B cell (primary cell): ENCODE results near the gene DSCAML1. TPM values are rescaled to one million over a fixed set of nuclear protein-coding genes. Genes with fewer than 3 reads are reported as not detected.

Experiments used
- ATAC-seq: fragments of 200-7000 bp; cut with Tn5 transposase; one replicate; pipeline ENCODE4 v1.10.0; 2021; ENCODE audit warnings: low read depth, mild to moderate bottlenecking, moderate number of reproducible peaks, moderate library complexity
- CTCF ChIA-PET: fragments of 350-600 bp; sonication (Branson Sonifier 250); formaldehyde crosslinking; loops from one replicate; lab custom pipeline; 2021; ENCODE audit warnings: antibody characterized with exemption, inconsistent platforms; lab: Charles Lee
- POLR2A ChIA-PET: fragments of 350-600 bp; sonication (Branson Sonifier 250); formaldehyde crosslinking; loops from one replicate; lab custom pipeline; 2021; ENCODE audit warnings: antibody characterized with exemption; lab: Charles Lee
- DNase-seq: peaks from one replicate; pipeline ENCODE4 v3.0.0; 2013
- H2AFZ ChIP-seq: 2 replicates; pipeline ENCODE4 v1.6.1; 2012; ENCODE audit warnings: mild to moderate bottlenecking, low read depth, low read length; ENCODE audit not compliant: insufficient read depth, poor library complexity, severe bottlenecking
- H3K27ac ChIP-seq, 2 donors: 1 replicate in 1 of 2; 2 replicates in 1 of 2; pipeline ENCODE4 v1.5.1; 2012 to 2013; ENCODE audit warnings: low read length in 2 of 2, mild to moderate bottlenecking in 2 of 2, moderate library complexity in 1 of 2
- H3K27me3 ChIP-seq, 4 experiments: fragments of 200-600 bp in 1 of 4; sonication (generic) in 1 of 4; replicated peaks in 1 of 4; 1 replicate in 2 of 4; 2 replicates in 2 of 4; pipeline versions ENCODE4 v1.6.1 to v1.7.0; 2013 to 2016; ENCODE audit warnings: low read length in 3 of 4, mild to moderate bottlenecking in 2 of 4, mixed read lengths in 1 of 4, moderate library complexity in 1 of 4; ENCODE audit not compliant: insufficient read depth in 4 of 4, control insufficient read depth in 3 of 4; ENCODE audit errors: control extremely low read depth in 1 of 4
- H3K36me3 ChIP-seq, 2 experiments: replicated peaks in 1 of 2; 1 replicate in 1 of 2; 2 replicates in 1 of 2; pipeline versions ENCODE4 v1.6.1 to v1.7.1; 2013; ENCODE audit warnings: low read length in 1 of 2; ENCODE audit not compliant: insufficient read depth in 2 of 2, control insufficient read depth in 1 of 2; ENCODE audit errors: control extremely low read depth in 1 of 2, extremely low read depth in 1 of 2
- H3K4me1 ChIP-seq, 2 donors: fragments of 200-600 bp in 1 of 2; sonication (generic) in 1 of 2; 1 replicate in 1 of 2; 2 replicates in 1 of 2; pipeline versions ENCODE4 v1.5.1 to v1.6.1; 2013 to 2017; ENCODE audit warnings: low read length in 2 of 2; ENCODE audit not compliant: control insufficient read depth in 2 of 2, insufficient read depth in 2 of 2
- H3K4me2 ChIP-seq: replicated peaks from 2 replicates; pipeline ENCODE3; 2012; ENCODE audit warnings: mild to moderate bottlenecking, low read depth, low read length; ENCODE audit not compliant: poor library complexity, severe bottlenecking
- H3K4me3 ChIP-seq, 5 experiments: fragments of 200-600 bp in 1 of 5; sonication (generic) in 1 of 5; 1 replicate in 3 of 5; 2 replicates in 2 of 5; pipeline versions ENCODE4 v1.5.1 to v1.7.0; 2011 to 2016; ENCODE audit warnings: low read length in 4 of 5, mild to moderate bottlenecking in 4 of 5, low read depth in 2 of 5, control low read depth in 1 of 5, moderate library complexity in 1 of 5; ENCODE audit not compliant: insufficient read depth in 1 of 5; ENCODE audit errors: control extremely low read depth in 1 of 5, extremely low read depth in 1 of 5
- H3K79me2 ChIP-seq: fragments of 200-600 bp; sonication (generic); one replicate; pipeline ENCODE4 v1.6.0; 2016; ENCODE audit warnings: low read length; ENCODE audit not compliant: control insufficient read depth, insufficient read depth
- H3K9ac ChIP-seq: fragments of 200-600 bp; sonication (generic); 2 replicates; pipeline ENCODE4 v1.6.1; 2017; ENCODE audit warnings: mild to moderate bottlenecking, low read length, moderate library complexity
- H3K9me3 ChIP-seq, 3 donors: one replicate each; pipeline versions ENCODE4 v1.6.1 to v1.7.1; 2013; ENCODE audit warnings: low read length in 2 of 3; ENCODE audit not compliant: control insufficient read depth in 2 of 3, insufficient read depth in 1 of 3; ENCODE audit errors: control extremely low read depth in 1 of 3
- H4K20me1 ChIP-seq: 2 replicates; pipeline ENCODE4 v1.6.0; 2012; ENCODE audit warnings: mild to moderate bottlenecking, low read length; ENCODE audit not compliant: insufficient read depth, control insufficient read depth, poor library complexity, severe bottlenecking
- H3K27ac Mint-ChIP-seq: one replicate; pipeline ENCODE4 v1.8.0; 2021; ENCODE audit warnings: mixed read lengths
- H3K27me3 Mint-ChIP-seq: one replicate; pipeline ENCODE4 v1.8.0; 2021; ENCODE audit warnings: mixed read lengths
- H3K4me1 Mint-ChIP-seq: one replicate; pipeline ENCODE4 v1.8.0; 2021; ENCODE audit warnings: mixed read lengths
- H3K4me3 Mint-ChIP-seq: one replicate; pipeline ENCODE4 v1.8.0; 2021; ENCODE audit warnings: mixed read lengths
- H3K9me3 Mint-ChIP-seq: one replicate; pipeline ENCODE4 v1.8.0; 2022; ENCODE audit warnings: mixed read lengths; ENCODE audit not compliant: insufficient read depth
- CTCF ChIP-seq: fragments of 200-600 bp; IDR thresholded peaks from one replicate; pipeline ENCODE4 v1.8.0; 2022; ENCODE audit warnings: antibody characterized with exemption, mild to moderate bottlenecking
- EZH2 ChIP-seq: IDR thresholded peaks from 2 replicates; pipeline ENCODE4 v1.6.1; 2012; ENCODE audit warnings: borderline replicate concordance, low read depth, mild to moderate bottlenecking, moderate library complexity, low read length; ENCODE audit not compliant: insufficient read depth, poor library complexity, severe bottlenecking
- WGBS: methylation state at CpG from one replicate; pipeline ENCODE4 v1.1.5; 2013; ENCODE audit warnings: missing lambda C conversion rate; ENCODE audit not compliant: insufficient coverage; 5-methylcytosine and 5-hydroxymethylcytosine counted together
- intact Hi-C: fragments of 100-400 bp; cut with micrococcal nuclease; formaldehyde crosslinking; loops from one replicate; pipeline ENCODE4 v1.10.0; 2022
- polyA plus RNA-seq: library from polyadenylated mRNA; depleted of rRNA; stranded (reverse); fragments of >200 nt; gene quantifications from 2 replicates; pipeline ENCODE4 v1.2.3, GENCODE V29; 2012
- total RNA-seq, 2 donors: library from RNA; stranded (reverse); fragments of 120-200 nt in 1 of 2; gene quantifications; 1 replicate in 1 of 2; 2 replicates in 1 of 2; pipeline versions ENCODE4 v1.2.3 to v1.2.4, GENCODE V29; 2013 to 2022

DSCAML1 gene
- total and polyA plus RNA-seq, 2 donors (not counting 1 experiment from before 2014, with no cell fraction given), result 1.2 to 6.2 TPM

GRCh38 chr11:117513666-117514065 lies 283.4 kb downstream of the DSCAML1 start:
- intact Hi-C loops, result no loop called here
- POLR2A ChIA-PET, result no interaction called here
- Mint-ChIP-seq H3K27ac (no peak overlapping the region), H3K27me3 (peaks cover 3% of the 10 kb centered on the region), H3K4me1 (no peaks in the 10 kb centered on the region), H3K4me3 (no peak overlapping the region), H3K9me3 (no peaks in the 10 kb centered on the region)
- Histone ChIP-seq H3K9me3 (no peaks in the 10 kb centered on the region), H3K4me3 (no peak overlapping the region), H4K20me1 (no peaks in the 10 kb centered on the region), H3K4me1 (no peaks in the 10 kb centered on the region), H3K27me3 (no peaks in the 10 kb centered on the region), H2AFZ (no peak overlapping the region), H3K4me2 (no peak overlapping the region), H3K79me2 (no peaks in the 10 kb centered on the region), H3K9ac (no peak overlapping the region), H3K27ac (no peak overlapping the region), H3K36me3 (no peaks in the 10 kb centered on the region)
- 91% methylated on average over 4 of the region's 5 CpGs for whole genome bisulfite sequencing
- ATAC-seq (no peak), DNase-seq (no peak)
- CTCF ChIA-PET, result no interaction called here
- no peak for TF ChIP-seq CTCF

GRCh38 chr11:117511931-117512539 lies 285.0 kb downstream of the DSCAML1 start:
- Histone ChIP-seq H3K79me2 (no peaks in the 10 kb centered on the region), H3K9me3 (no peaks in the 10 kb centered on the region), H3K4me1 (no peaks in the 10 kb centered on the region), H3K4me3 (no peak overlapping the region), H3K27ac (no peak overlapping the region), H3K36me3 (no peaks in the 10 kb centered on the region), H4K20me1 (no peaks in the 10 kb centered on the region), H2AFZ (no peak overlapping the region), H3K27me3 (no peaks in the 10 kb centered on the region), H3K4me2 (no peak overlapping the region), H3K9ac (no peak overlapping the region)
- H3K9me3 Mint-ChIP-seq, result no peaks in the 10 kb centered on the region
- no peaks in the 10 kb centered on the region for H3K4me1 Mint-ChIP-seq
- intact Hi-C loops, result no loop called here
- POLR2A ChIA-PET, result no interaction called here
- peaks cover 8% of the 10 kb centered on the region for H3K27me3 Mint-ChIP-seq
- no peak overlapping the region for H3K27ac Mint-ChIP-seq
- WGBS, result 85% methylated on average over 9 of the region's 14 CpGs
- CTCF ChIA-PET, result no interaction called here
- DNase-seq (no peak), ATAC-seq (no peak)
- TF ChIP-seq CTCF, result no peak
- no peak for TF ChIP-seq EZH2
- no peak overlapping the region for H3K4me3 Mint-ChIP-seq
